Liver (tissue), 9 donors: ENCODE measurements around the gene CCDC33. TPM values are rescaled to one million over a fixed set of nuclear protein-coding genes. Genes with fewer than 3 reads are reported as not detected.

Experiments
- DNase-seq: peaks from one replicate; pipeline ENCODE4 v3.0.0-alpha.2; 2017; ENCODE audit warnings: low spot score
- H3K27ac ChIP-seq, 2 donors: one replicate each; pipeline ENCODE4 v1.7.0; 2013; ENCODE audit warnings: inconsistent platforms in 2 of 2, low read length in 2 of 2, control low read depth in 1 of 2, low read depth in 1 of 2, mild to moderate bottlenecking in 1 of 2
- H3K27me3 ChIP-seq, 4 donors: one replicate each; pipeline versions ENCODE4 v1.6.1 to v1.7.0; 2013; ENCODE audit warnings: low read length in 3 of 4, inconsistent platforms in 1 of 4, mild to moderate bottlenecking in 1 of 4, moderate library complexity in 1 of 4; ENCODE audit not compliant: control insufficient read depth in 4 of 4, insufficient read depth in 4 of 4
- H3K36me3 ChIP-seq, 4 donors: one replicate each; pipeline versions ENCODE4 v1.6.1 to v1.7.0; 2013; ENCODE audit warnings: low read length in 3 of 4, mild to moderate bottlenecking in 3 of 4, low read depth in 1 of 4, moderate library complexity in 1 of 4; ENCODE audit not compliant: control insufficient read depth in 4 of 4, insufficient read depth in 3 of 4
- H3K4me1 ChIP-seq, 4 donors: one replicate each; pipeline versions ENCODE4 v1.6.1 to v1.7.0; 2013; ENCODE audit warnings: low read length in 3 of 4, mild to moderate bottlenecking in 3 of 4, moderate library complexity in 1 of 4; ENCODE audit not compliant: control insufficient read depth in 4 of 4, insufficient read depth in 4 of 4
- H3K4me3 ChIP-seq, 3 donors: one replicate each; pipeline versions ENCODE4 v1.6.1 to v1.7.0; 2013; ENCODE audit warnings: low read length in 3 of 3, control low read depth in 1 of 3, low read depth in 1 of 3, mild to moderate bottlenecking in 1 of 3
- H3K9ac ChIP-seq, 2 donors: one replicate each; pipeline ENCODE4 v1.7.0; 2013; ENCODE audit warnings: low read length in 2 of 2, mild to moderate bottlenecking in 2 of 2, moderate library complexity in 2 of 2, control low read depth in 1 of 2, low read depth in 1 of 2
- H3K9me3 ChIP-seq, 4 donors: one replicate each; pipeline versions ENCODE4 v1.6.1 to v1.7.0; 2013; ENCODE audit warnings: low read length in 3 of 4; ENCODE audit not compliant: control insufficient read depth in 4 of 4
- ATF3 ChIP-seq: IDR thresholded peaks from 2 replicates; pipeline ENCODE4 v1.6.1; 2016; ENCODE audit warnings: antibody characterized with exemption
- EGR1 ChIP-seq, 2 donors: IDR thresholded peaks; 2 replicates each; pipeline ENCODE4 v1.6.1; 2016 to 2018; ENCODE audit warnings: antibody characterized with exemption in 2 of 2, low read depth in 2 of 2
- FOXA1 ChIP-seq: IDR thresholded peaks from 2 replicates; pipeline ENCODE4 v1.6.1; 2016; ENCODE audit warnings: antibody characterized with exemption
- FOXA2 ChIP-seq: IDR thresholded peaks from 2 replicates; pipeline ENCODE4 v1.6.1; 2016; ENCODE audit warnings: antibody characterized with exemption
- GABPA ChIP-seq, 2 donors: IDR thresholded peaks in 1 of 2; conservative IDR thresholded peaks in 1 of 2; 2 replicates each; pipeline ENCODE4 v1.6.1; 2016; ENCODE audit warnings: antibody characterized with exemption in 2 of 2, mild to moderate bottlenecking in 1 of 2, moderate library complexity in 1 of 2
- HNF4A ChIP-seq, 2 donors: conservative IDR thresholded peaks; 2 replicates each; pipeline ENCODE4 v1.6.1; 2016; ENCODE audit warnings: antibody characterized with exemption in 2 of 2, mild to moderate bottlenecking in 2 of 2
- HNF4G ChIP-seq: IDR thresholded peaks from 2 replicates; pipeline ENCODE4 v1.6.1; 2016; ENCODE audit warnings: antibody characterized with exemption
- NR2F2 ChIP-seq: IDR thresholded peaks from 2 replicates; pipeline ENCODE4 v1.6.1; 2016; ENCODE audit warnings: antibody characterized with exemption
- RAD21 ChIP-seq, 2 donors: IDR thresholded peaks; 2 replicates each; pipeline ENCODE4 v1.6.1; 2016; ENCODE audit warnings: antibody characterized with exemption in 2 of 2, mild to moderate bottlenecking in 2 of 2
- RXRA ChIP-seq, 2 donors: IDR thresholded peaks; 2 replicates each; pipeline ENCODE4 v1.6.1; 2017 to 2018; ENCODE audit warnings: antibody characterized with exemption in 2 of 2, mild to moderate bottlenecking in 1 of 2
- SP1 ChIP-seq: IDR thresholded peaks from 2 replicates; pipeline ENCODE4 v1.6.1; 2018; ENCODE audit warnings: antibody characterized with exemption, mild to moderate bottlenecking
- TAF1 ChIP-seq: conservative IDR thresholded peaks from 2 replicates; pipeline ENCODE4 v1.6.1; 2016; ENCODE audit warnings: antibody characterized with exemption, mild to moderate bottlenecking
- YY1 ChIP-seq: IDR thresholded peaks from 2 replicates; pipeline ENCODE4 v1.6.1; 2016; ENCODE audit warnings: antibody characterized with exemption, mild to moderate bottlenecking
- WGBS: extraction: QIAGEN DNeasy Blood & Tissue Kit; methylation state at CpG from one replicate; pipeline ENCODE4 v1.1.7; 2013; 5-methylcytosine and 5-hydroxymethylcytosine counted together
- polyA plus RNA-seq, 2 donors: library from polyadenylated mRNA; stranded (reverse) in 1 of 2; unstranded in 1 of 2; fragments of 200-250 nt in 1 of 2; fragments of >200 nt in 1 of 2; fragmentation: Nextera tagmentation in 1 of 2; extraction: Ambion mirVana in 1 of 2; gene quantifications; one replicate each; pipeline versions ENCODE4 v1.2.1 to v1.2.3, GENCODE V29; 2013 to 2015
- total RNA-seq, 2 donors: library from RNA; depleted of rRNA; stranded (reverse); fragments of >200 nt; gene quantifications; one replicate each; pipeline ENCODE4 v1.2.3, GENCODE V29; 2014
- TF ChIP-seq, protein P1 (sequence below): IDR thresholded peaks from 2 replicates; pipeline ENCODE4 v1.6.1; 2016; ENCODE audit warnings: antibody characterized with exemption
- TF ChIP-seq, protein P2 (sequence below): fragments of 150-350 bp; IDR thresholded peaks from 2 replicates; pipeline ENCODE4 v1.5.1; 2017; ENCODE audit warnings: improper control_type of control experiment, low read depth, low read length; ENCODE audit not compliant: missing input control
- TF ChIP-seq, protein P3 (sequence below): IDR thresholded peaks from 2 replicates; pipeline ENCODE4 v1.6.1; 2016; ENCODE audit warnings: antibody characterized with exemption, mild to moderate bottlenecking
- donor health status: healthy.
- donor health status: healthy.
- donor health status: healthy.
- donor health status: healthy.
- donor health status: healthy.

The CCDC33 gene
- total and polyA plus RNA-seq, 4 donors: not detected

DNA sequence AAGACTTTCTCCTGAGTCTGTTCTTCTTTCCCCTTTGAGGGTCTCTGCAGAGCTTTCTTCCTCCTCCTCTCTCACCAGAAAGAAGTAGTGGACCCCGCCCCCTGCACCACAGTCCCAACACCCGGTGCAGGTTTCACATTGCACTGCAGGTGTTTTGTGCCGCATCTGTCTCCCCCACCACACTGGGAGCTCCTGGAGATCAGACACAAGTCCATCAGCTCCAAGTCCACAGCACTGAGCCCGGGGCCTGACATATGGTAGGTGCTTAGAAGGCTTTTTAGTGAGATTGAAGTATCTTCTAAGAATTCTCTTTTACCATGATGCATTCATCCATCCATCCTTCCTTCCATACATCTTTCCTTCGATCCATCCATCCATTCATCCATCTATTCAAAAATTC, 43.4 kb upstream of the CCDC33 start:
- DNase-seq: no peak
- H3K36me3 ChIP-seq: no peaks in the 10 kb centered on the region
- WGBS: 76% methylated on average over 5 of the region's 5 CpGs

DNA sequence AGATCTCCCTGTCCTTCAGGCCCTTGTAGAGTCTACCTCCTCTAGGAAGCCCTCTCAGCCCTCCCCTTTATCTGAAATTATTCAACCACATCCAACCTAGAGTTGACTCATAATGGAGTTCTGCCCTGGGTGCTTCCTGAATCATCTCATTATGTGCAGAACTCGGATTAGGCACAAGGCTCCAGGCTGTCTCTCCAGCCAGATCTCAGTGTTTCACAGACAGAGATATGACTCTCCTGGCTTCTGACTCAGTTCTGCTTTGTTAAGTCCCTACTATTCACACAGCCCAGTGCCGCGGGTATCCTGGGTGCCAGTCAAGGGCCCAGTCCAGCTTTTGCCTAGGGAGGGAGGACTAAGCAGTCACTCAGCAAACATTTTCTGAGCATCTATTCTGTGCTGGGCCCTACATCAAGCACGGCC, 42.8 kb upstream of the CCDC33 start:
- TF ChIP-seq GABPA (IDR thresholded peaks at IDR 0.05 in 1 of 2, conservative IDR thresholded peaks at IDR 0.05 in 1 of 2) (no peak), HNF4A (conservative IDR thresholded peaks at IDR 0.05) (no peak), RXRA (IDR thresholded peaks at IDR 0.05) (no peak), YY1 (no peak), RAD21 (IDR thresholded peaks at IDR 0.05) (no peak), FOXA2 (no peak), ATF3 (no peak), HNF4G (no peak), SP1 (no peak), EGR1 (IDR thresholded peaks at IDR 0.05; ENCODE audit: low read depth in 2 of 2) (no peak), FOXA1 (no peak)
- TF ChIP-seq, protein P1, sequence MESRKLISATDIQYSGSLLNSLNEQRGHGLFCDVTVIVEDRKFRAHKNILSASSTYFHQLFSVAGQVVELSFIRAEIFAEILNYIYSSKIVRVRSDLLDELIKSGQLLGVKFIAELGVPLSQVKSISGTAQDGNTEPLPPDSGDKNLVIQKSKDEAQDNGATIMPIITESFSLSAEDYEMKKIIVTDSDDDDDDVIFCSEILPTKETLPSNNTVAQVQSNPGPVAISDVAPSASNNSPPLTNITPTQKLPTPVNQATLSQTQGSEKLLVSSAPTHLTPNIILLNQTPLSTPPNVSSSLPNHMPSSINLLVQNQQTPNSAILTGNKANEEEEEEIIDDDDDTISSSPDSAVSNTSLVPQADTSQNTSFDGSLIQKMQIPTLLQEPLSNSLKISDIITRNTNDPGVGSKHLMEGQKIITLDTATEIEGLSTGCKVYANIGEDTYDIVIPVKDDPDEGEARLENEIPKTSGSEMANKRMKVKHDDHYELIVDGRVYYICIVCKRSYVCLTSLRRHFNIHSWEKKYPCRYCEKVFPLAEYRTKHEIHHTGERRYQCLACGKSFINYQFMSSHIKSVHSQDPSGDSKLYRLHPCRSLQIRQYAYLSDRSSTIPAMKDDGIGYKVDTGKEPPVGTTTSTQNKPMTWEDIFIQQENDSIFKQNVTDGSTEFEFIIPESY: no peak
- TF ChIP-seq, protein P2, sequence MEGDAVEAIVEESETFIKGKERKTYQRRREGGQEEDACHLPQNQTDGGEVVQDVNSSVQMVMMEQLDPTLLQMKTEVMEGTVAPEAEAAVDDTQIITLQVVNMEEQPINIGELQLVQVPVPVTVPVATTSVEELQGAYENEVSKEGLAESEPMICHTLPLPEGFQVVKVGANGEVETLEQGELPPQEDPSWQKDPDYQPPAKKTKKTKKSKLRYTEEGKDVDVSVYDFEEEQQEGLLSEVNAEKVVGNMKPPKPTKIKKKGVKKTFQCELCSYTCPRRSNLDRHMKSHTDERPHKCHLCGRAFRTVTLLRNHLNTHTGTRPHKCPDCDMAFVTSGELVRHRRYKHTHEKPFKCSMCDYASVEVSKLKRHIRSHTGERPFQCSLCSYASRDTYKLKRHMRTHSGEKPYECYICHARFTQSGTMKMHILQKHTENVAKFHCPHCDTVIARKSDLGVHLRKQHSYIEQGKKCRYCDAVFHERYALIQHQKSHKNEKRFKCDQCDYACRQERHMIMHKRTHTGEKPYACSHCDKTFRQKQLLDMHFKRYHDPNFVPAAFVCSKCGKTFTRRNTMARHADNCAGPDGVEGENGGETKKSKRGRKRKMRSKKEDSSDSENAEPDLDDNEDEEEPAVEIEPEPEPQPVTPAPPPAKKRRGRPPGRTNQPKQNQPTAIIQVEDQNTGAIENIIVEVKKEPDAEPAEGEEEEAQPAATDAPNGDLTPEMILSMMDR: no peak
- 80% methylated on average over 4 of the region's 4 CpGs for WGBS

More for the DNA sequence above, 43.4 kb upstream of the CCDC33 start:
- H3K4me1 ChIP-seq: no peaks in the 10 kb centered on the region
- no peaks in the 10 kb centered on the region for H3K27me3 ChIP-seq
- no peak overlapping the region for H3K4me3 ChIP-seq
- no peak overlapping the region for H3K27ac ChIP-seq
- no peak for TF ChIP-seq RXRA (IDR thresholded peaks at IDR 0.05)
- no peak for TF ChIP-seq YY1
- no peak for TF ChIP-seq SP1
- TF ChIP-seq TAF1: no peak
- TF ChIP-seq RAD21 (IDR thresholded peaks at IDR 0.05): no peak
- TF ChIP-seq, protein P1: no peak
- TF ChIP-seq NR2F2: no peak
- TF ChIP-seq ATF3: no peak
- TF ChIP-seq, protein P3, sequence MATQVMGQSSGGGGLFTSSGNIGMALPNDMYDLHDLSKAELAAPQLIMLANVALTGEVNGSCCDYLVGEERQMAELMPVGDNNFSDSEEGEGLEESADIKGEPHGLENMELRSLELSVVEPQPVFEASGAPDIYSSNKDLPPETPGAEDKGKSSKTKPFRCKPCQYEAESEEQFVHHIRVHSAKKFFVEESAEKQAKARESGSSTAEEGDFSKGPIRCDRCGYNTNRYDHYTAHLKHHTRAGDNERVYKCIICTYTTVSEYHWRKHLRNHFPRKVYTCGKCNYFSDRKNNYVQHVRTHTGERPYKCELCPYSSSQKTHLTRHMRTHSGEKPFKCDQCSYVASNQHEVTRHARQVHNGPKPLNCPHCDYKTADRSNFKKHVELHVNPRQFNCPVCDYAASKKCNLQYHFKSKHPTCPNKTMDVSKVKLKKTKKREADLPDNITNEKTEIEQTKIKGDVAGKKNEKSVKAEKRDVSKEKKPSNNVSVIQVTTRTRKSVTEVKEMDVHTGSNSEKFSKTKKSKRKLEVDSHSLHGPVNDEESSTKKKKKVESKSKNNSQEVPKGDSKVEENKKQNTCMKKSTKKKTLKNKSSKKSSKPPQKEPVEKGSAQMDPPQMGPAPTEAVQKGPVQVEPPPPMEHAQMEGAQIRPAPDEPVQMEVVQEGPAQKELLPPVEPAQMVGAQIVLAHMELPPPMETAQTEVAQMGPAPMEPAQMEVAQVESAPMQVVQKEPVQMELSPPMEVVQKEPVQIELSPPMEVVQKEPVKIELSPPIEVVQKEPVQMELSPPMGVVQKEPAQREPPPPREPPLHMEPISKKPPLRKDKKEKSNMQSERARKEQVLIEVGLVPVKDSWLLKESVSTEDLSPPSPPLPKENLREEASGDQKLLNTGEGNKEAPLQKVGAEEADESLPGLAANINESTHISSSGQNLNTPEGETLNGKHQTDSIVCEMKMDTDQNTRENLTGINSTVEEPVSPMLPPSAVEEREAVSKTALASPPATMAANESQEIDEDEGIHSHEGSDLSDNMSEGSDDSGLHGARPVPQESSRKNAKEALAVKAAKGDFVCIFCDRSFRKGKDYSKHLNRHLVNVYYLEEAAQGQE: no peak
- no peak for TF ChIP-seq FOXA1
- TF ChIP-seq EGR1 (IDR thresholded peaks at IDR 0.05; ENCODE audit: low read depth in 2 of 2): no peak
- no peak overlapping the region for H3K9ac ChIP-seq
- no peaks in the 10 kb centered on the region for H3K9me3 ChIP-seq

More for the DNA sequence above, 42.8 kb upstream of the CCDC33 start:
- no peak overlapping the region for H3K4me3 ChIP-seq
- H3K9me3 ChIP-seq: no peaks in the 10 kb centered on the region
- H3K9ac ChIP-seq: no peak overlapping the region
- H3K36me3 ChIP-seq: no peaks in the 10 kb centered on the region
- H3K27me3 ChIP-seq: no peaks in the 10 kb centered on the region
- H3K4me1 ChIP-seq: no peaks in the 10 kb centered on the region
- no peak for DNase-seq
- H3K27ac ChIP-seq: no peak overlapping the region
